Measurements from ENCODE around the gene SHROOM3. TPM values are rescaled to one million over a fixed set of nuclear protein-coding genes. Genes with fewer than 3 reads are reported as not detected.

The SHROOM3 gene
- total and polyA plus RNA-seq, 2 of the 13 experiments (the other 11 are each of a cell fraction or from before 2014, with no cell fraction given) = 0.01 TPM; not detected in 1

GRCh38 chr4:76703123-76703490 lies 268.1 kb downstream of the SHROOM3 start:
- no peak overlapping the region for H3K4me2 ChIP-seq (ENCODE audit: low read depth, low read length)
- WGBS (ENCODE audit: low lambda C conversion rate) = 5% methylated on average over 1 of the region's 1 CpG
- TF ChIP-seq TEF (CRISPR knock-in tag; IDR thresholded peaks at IDR 0.05) (no peak), FOXK1 (CRISPR knock-in tag; IDR thresholded peaks at IDR 0.05; ENCODE audit: borderline replicate concordance, low read depth) (no peak), ESRRA (CRISPR knock-in tag; IDR thresholded peaks at IDR 0.05; ENCODE audit: low read depth) (no peak), ZUFSP (CRISPR knock-in tag; IDR thresholded peaks at IDR 0.05; ENCODE audit: borderline replicate concordance) (no peak), ARNT (IDR thresholded peaks at IDR 0.05) (no peak)
- no peak overlapping the region for H3K9ac ChIP-seq (ENCODE audit: insufficient read depth, low read depth, low read length)
- DNase-seq (ENCODE audit: low spot score) (no peak), ATAC-seq (no peak), FAIRE-seq (no peak)
- intact Hi-C loops (cut with micrococcal nuclease; ENCODE audit: unreplicated experiment) = no loop called here
- no TSS peak for BruUV-seq (replicated peaks)
- no peak overlapping the region for H3K4me3 ChIP-seq (replicated peaks in 1 of 3; ENCODE audit: insufficient read depth in 1 of 3, low read depth in 2 of 3, low read length in 3 of 3)
- no peak overlapping the region for H3K27ac ChIP-seq (ENCODE audit: extremely low read length, insufficient read depth, low read length)
- H4K20me1 ChIP-seq (ENCODE audit: insufficient read depth, low read length) = no peaks in the 10 kb centered on the region
- peaks cover 14% of the 10 kb centered on the region for H3K4me1 ChIP-seq (ENCODE audit: insufficient read depth, low read length)
- no peaks in the 10 kb centered on the region for H3K36me3 ChIP-seq (replicated peaks in 1 of 2; ENCODE audit: control insufficient read depth in 1 of 2, insufficient read depth in 2 of 2, low read length in 2 of 2)
- in situ Hi-C loops (cut with HindIII; ENCODE audit: extremely low pct_ligation_motif_present, low pct_unique_long_range_greater_than_20kb) = no loop called here
- H2AFZ ChIP-seq (ENCODE audit: low read length) = no peak overlapping the region
- ChIA-PET CTCF (ENCODE audit: low intra/inter-chr PET ratio, low total read pairs) (no interaction called here), POLR2A (no interaction called here)
- no peaks in the 10 kb centered on the region for H3K79me2 ChIP-seq (ENCODE audit: insufficient read depth, low read length)
- H3K9me3 ChIP-seq (ENCODE audit: low read length) = no peaks in the 10 kb centered on the region
- H3K27me3 ChIP-seq (ENCODE audit: control insufficient read depth in 1 of 2, insufficient read depth in 2 of 2, low read length in 2 of 2) = 0 out of 5 replicates have a peak, but pooled peaks cover 0 to 4% of the 10 kb centered on the region in 2 experiments

GRCh38 chr4:76703676-76704075 lies 268.6 kb downstream of the SHROOM3 start:
- Histone ChIP-seq H3K36me3 (replicated peaks in 1 of 2; ENCODE audit: control insufficient read depth in 1 of 2, insufficient read depth in 2 of 2, low read length in 2 of 2) (no peaks in the 10 kb centered on the region), H3K4me3 (replicated peaks in 1 of 3; ENCODE audit: insufficient read depth in 1 of 3, low read depth in 2 of 3, low read length in 3 of 3) (no peak overlapping the region), H4K20me1 (ENCODE audit: insufficient read depth, low read length) (no peaks in the 10 kb centered on the region), H3K4me1 (ENCODE audit: insufficient read depth, low read length) (peaks cover 14% of the 10 kb centered on the region), H3K4me2 (ENCODE audit: low read depth, low read length) (no peak overlapping the region), H2AFZ (ENCODE audit: low read length) (no peak overlapping the region), H3K9ac (ENCODE audit: insufficient read depth, low read depth, low read length) (no peak overlapping the region), H3K27me3 (ENCODE audit: control insufficient read depth in 1 of 2, insufficient read depth in 2 of 2, low read length in 2 of 2) (0 out of 5 replicates have a peak, but pooled peaks cover 0 to 4% of the 10 kb centered on the region in 2 experiments), H3K27ac (ENCODE audit: extremely low read length, insufficient read depth, low read length) (no peak overlapping the region), H3K9me3 (ENCODE audit: low read length) (no peaks in the 10 kb centered on the region), H3K79me2 (ENCODE audit: insufficient read depth, low read length) (no peaks in the 10 kb centered on the region)
- DNase-seq (ENCODE audit: low spot score) (no peak), FAIRE-seq (no peak), ATAC-seq (no peak)
- no TSS peak for BruUV-seq (replicated peaks)
- intact Hi-C loops (cut with micrococcal nuclease; ENCODE audit: unreplicated experiment) = no loop called here
- ChIA-PET CTCF (ENCODE audit: low intra/inter-chr PET ratio, low total read pairs) (no interaction called here), POLR2A (no interaction called here)
- WGBS (ENCODE audit: low lambda C conversion rate) = 40% methylated on average over 3 of the region's 3 CpGs
- in situ Hi-C loops (cut with HindIII; ENCODE audit: extremely low pct_ligation_motif_present, low pct_unique_long_range_greater_than_20kb) = no loop called here
- no peak for TF ChIP-seq ZNF280D (CRISPR knock-in tag; IDR thresholded peaks at IDR 0.05)
- TF ChIP-seq ZNF597 (CRISPR knock-in tag; IDR thresholded peaks at IDR 0.05) = no peak

Data from HepG2 (cell line).